ENCODE results near the gene TBX2.

The TBX2 gene

DNA sequence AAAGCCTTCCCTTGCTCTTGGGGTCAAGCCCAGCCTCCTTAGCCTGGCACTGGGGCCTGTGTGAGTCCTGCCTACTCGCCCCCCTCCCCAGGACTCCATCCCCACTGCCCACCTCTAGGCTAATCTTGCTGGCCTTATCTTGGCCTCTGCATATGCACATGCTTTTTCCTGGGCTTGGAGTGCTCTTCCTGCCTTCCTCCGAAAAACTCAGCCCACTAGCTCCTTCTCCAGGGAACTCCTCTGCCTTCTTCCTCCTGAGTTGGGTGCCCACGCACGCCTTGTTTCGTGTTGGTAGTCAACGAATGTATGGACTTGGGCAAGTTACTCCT, 16.5 kb downstream of the TBX2 start:
- Mint-ChIP-seq H3K9me3 (no peaks in the 10 kb centered on the region), H3K36me3 (ENCODE audit: low read depth) (no peaks in the 10 kb centered on the region), H3K4me1 (peaks cover 21% of the 10 kb centered on the region), H3K27me3 (ENCODE audit: low read depth, poor library complexity) (peaks cover 52% of the 10 kb centered on the region), H3K27ac (no peak overlapping the region), H3K4me3 (peak overlapping the region; percentile 60)
- DNase-seq: no peak
- TF ChIP-seq CTCF (IDR thresholded peaks at IDR 0.05): no peak

- peak overlapping the region; percentile 60 for H3K4me3 Mint-ChIP-seq
- TF ChIP-seq CTCF (IDR thresholded peaks at IDR 0.05): peak; percentile 96
- peak; percentile 95 for DNase-seq
- peaks cover 52% of the 10 kb centered on the region for H3K27me3 Mint-ChIP-seq (ENCODE audit: low read depth, poor library complexity)
- no peaks in the 10 kb centered on the region for H3K9me3 Mint-ChIP-seq
- H3K36me3 Mint-ChIP-seq (ENCODE audit: low read depth): no peaks in the 10 kb centered on the region
- peaks cover 21% of the 10 kb centered on the region for H3K4me1 Mint-ChIP-seq
- H3K27ac Mint-ChIP-seq: no peak overlapping the region
Observed at GRCh38 chr17:61416540-61417363, 17.1 kb downstream of the TBX2 start.

DNA sequence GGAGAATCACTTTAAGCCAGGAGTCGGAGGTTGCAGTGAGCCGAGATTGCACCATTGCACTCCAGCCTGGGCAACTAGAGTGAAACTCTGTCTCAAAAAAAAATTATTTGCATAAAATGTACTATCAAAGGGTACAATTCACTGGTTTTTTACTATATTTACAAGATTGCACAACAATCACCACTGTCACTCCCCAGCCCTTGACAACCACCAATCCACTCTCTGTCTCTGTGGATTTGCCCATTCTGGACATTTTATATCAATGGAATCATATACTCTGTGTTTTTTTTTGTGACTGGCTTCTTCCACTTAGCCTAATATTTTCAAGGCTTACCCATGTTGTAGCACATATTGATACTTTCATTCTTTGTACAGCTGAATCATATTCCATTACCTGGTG, 18.8 kb downstream of the TBX2 start:
- no peak overlapping the region for H3K4me3 Mint-ChIP-seq
- H3K27ac Mint-ChIP-seq: no peak overlapping the region
- TF ChIP-seq CTCF (IDR thresholded peaks at IDR 0.05): no peak
- H3K27me3 Mint-ChIP-seq (ENCODE audit: low read depth, poor library complexity): peaks cover 50% of the 10 kb centered on the region
- peaks cover 17% of the 10 kb centered on the region for H3K4me1 Mint-ChIP-seq
- DNase-seq: no peak
- no peaks in the 10 kb centered on the region for H3K36me3 Mint-ChIP-seq (ENCODE audit: low read depth)
- H3K9me3 Mint-ChIP-seq: no peaks in the 10 kb centered on the region

DNA sequence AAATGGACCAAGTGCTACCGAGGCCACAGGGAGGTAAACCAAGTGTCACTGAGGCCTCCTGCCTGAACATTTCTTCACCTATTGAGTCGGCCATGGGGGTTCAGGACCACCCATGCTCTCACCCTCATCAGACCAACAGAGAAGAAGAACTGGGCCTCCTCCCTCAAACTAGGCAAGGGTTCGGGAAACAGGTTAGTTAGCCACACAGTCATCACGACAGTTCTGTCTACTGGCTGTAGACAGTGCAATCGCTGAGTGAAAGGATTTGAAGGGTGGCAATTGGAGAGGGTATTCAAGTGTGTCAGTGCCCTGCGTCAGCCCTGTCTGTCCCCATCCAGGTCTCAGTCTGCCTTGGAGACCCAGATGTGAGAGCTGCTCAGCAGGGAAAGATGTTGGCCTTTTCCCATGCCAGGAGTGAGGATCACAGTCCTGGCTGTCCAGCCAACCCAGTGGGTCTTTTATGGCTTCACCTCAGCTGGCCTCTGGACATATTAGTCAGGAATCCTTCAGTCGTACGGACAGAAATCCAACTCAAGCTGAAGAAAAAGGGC, 19.9 kb downstream of the TBX2 start:
- Mint-ChIP-seq H3K4me1 (peaks cover 15% of the 10 kb centered on the region), H3K9me3 (no peaks in the 10 kb centered on the region), H3K4me3 (no peak overlapping the region), H3K27ac (no peak overlapping the region), H3K27me3 (ENCODE audit: low read depth, poor library complexity) (peaks cover 51% of the 10 kb centered on the region), H3K36me3 (ENCODE audit: low read depth) (no peaks in the 10 kb centered on the region)
- TF ChIP-seq CTCF (IDR thresholded peaks at IDR 0.05): no peak
- no peak for DNase-seq

DNA sequence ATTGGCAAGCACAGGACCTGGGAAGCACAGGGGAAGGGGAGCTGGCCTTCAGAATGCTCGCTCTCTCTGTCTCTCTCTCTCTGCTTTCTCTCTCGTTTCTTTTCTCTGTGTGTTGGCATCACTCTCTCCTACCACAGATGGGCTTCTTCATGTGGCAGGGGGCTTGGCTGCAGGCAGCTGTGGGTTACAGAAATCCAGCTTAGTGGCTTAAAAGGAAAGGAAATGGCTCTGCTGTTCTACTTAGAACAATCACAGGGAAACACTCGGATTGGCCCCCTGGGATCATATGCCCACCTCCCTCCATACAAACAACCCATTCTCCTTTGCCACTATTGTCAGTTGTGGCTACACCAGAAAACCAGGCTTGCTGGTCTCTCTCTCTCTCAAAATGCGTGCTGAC, 20.4 kb downstream of the TBX2 start:
- Mint-ChIP-seq H3K4me3 (no peak overlapping the region), H3K36me3 (ENCODE audit: low read depth) (no peaks in the 10 kb centered on the region), H3K27me3 (ENCODE audit: low read depth, poor library complexity) (peaks cover 48% of the 10 kb centered on the region), H3K27ac (no peak overlapping the region), H3K9me3 (no peaks in the 10 kb centered on the region), H3K4me1 (peaks cover 15% of the 10 kb centered on the region)
- no peak for TF ChIP-seq CTCF (IDR thresholded peaks at IDR 0.05)
- no peak for DNase-seq
